HG02840 (cell line): Measurements from ENCODE around the gene OR5K2.

Source experiments
- ATAC-seq: cut with Tn5 transposase; IDR thresholded peaks from one replicate; pipeline ENCODE4 v1.9.1; 2021; ENCODE audit warnings: mild to moderate bottlenecking, moderate library complexity, moderate number of reproducible peaks; ENCODE audit not compliant: unreplicated experiment, low FRiP score

The OR5K2 gene

DNA sequence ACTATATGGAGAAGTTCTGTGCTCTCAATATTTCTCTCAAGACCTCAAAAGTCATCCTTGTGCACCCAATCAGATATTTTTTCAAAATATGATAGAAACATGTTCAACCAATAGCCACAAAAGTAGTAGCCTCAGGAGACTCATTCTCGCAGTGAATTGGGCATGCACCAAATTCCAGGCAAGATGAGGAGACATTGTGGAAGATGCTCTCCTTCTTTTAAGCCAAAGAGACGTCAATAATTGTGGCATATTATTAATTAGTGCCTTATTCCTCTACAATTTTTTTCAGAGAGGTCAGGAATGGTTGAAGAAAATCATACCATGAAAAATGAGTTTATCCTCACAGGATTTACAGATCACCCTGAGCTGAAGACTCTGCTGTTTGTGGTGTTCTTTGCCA is at the start of gene OR5K2:
Gene OR5K2, plus strand, starts transcription at position 301 of the 400 bp plus-strand sequence. Its CDS starts 0 bp downstream, at position 301.
- no peak for ATAC-seq

DNA sequence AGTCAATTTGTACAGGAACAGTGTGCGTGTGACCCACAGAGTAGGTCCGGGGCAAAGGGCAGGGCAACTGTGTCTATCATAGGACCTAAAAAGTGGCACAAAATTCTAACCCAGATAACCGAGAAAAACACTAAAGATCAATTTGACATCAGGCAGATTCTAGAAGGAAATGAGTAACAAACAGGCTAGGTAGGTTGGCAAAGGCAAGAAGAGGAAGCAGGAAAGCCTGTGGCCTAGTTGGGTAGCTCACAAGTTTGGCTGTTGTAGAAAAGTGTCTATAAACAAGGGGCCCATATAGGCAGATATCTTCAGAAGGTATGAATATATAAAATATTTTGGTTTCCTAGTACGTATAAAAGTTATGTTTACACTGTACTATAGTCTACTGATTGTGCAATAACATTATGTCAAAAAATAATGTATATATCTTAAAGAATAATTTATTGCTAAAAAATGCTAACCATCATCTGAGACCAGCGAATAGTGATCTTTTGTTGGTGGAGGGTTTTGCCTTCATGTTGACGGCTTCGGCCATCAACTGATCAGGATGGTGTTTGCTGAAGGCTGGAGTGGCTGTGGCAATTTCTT is 47.8 kb upstream of the OR5K2 start:
- no peak for ATAC-seq

DNA sequence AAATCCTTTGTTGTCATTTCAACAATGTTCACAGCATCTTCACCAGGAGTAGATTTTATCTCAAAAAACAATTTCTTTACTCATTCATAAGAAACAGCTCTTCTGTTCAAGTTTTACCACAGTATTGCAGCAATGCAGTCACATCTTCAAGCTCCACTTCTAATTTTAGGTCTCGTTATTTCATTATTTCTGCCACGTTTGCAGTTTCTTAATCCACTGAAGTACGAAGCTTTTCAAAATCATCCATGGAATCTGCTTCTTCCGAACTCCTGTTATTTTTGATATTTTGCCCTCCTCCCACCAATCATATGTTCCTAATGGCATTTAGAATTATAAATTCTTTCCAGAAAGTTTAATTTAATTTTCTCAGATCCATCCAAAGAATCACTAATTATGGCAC is 47.1 kb upstream of the OR5K2 start:
- ATAC-seq = no peak

DNA sequence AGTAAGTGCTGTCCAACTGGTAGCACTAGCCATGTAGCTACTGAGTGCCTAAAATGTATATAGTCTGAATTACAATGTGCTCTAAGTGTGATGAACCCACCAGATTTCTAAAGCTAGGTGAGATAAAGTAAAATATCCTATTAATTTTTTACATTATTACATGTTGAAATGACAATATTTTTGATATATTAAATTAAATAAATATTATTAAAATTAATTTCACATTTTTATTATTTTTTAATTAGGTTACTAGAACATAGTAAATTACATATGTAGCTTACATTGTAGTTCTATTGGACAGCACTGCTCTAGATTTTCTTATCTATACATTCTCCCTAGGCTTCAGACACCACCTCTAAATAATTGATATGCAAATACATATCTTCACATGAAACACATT is 43.7 kb upstream of the OR5K2 start:
- no peak for ATAC-seq

DNA sequence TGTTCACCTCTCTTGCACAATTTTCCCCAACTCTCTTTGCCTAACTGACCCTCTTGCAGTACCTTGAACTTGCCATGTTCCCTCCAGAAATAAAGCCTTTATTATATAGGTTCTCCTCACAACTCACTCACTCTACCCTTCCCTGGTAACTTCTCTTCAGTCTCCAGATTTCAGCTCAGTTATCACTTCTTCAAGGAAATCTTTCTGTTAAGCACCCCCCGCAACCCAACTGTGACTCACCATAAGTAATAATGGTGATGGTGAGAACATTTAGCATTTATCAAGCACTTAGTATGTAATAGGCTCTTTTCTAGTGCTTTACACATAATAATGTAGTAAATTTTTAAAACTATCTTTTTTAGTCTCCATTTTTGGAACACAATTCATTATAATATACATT is 42.6 kb upstream of the OR5K2 start:
- ATAC-seq = no peak

DNA sequence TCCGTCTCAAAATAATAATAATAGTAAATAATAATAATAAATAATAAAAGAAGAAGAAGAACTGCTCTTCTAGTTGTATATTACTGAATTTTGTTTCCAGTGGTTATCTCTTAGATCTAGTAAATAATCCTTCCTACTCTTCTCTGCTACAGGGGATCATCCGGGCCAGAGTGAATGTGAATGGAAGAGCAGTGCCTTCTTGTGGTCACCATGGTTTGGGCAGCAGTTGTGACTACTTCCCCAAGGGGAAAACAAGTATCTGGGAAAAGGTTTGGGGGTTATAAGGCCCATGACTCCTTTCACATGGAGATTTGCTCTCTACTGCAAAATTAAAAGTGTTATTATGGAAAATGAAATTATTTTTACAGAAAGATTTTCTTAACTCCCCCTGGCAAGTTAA is 39.9 kb upstream of the OR5K2 start:
- no peak for ATAC-seq

DNA sequence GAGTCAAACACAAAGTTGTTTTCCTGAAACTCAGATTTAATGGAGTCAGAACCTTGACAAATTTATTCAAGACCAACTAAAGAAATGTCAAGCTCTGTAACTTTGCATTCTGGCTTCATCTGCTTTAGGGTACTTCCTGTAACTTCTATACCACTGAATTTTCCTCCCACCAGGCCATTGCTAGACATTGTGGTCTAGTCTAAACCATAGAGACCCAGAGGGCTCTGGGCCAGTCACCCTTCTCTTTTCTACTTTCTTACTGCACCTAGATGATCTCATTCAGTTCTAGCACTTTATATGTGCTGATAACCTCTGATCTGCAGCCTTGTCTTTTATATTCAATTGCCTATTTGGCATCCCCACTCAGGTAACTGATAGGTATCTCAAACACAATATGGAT is 37.3 kb upstream of the OR5K2 start:
- no peak for ATAC-seq

DNA sequence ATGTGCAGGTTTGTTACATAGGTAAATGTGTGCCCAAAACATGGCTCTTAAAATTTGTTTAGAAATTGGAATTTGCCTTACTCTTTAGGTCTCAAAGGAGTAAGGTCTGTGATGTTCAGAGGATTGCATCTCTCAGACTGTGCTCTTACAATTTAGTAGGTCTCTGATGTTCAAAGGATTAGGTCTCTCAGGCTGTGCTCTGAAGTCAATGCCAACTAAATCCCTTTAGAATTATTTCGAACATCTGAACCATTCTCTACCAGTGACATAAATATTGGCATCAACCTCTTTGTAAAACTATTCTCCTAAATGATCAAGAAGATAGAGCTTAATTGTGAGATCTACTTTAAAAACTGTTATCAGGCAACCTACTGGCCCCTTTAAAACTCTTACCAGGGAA is 34.6 kb upstream of the OR5K2 start, which contains the start of gene OR5K1:
Gene OR5K1, plus strand, starts transcription at position 301 of the 400 bp plus-strand sequence. CDS start 6,376 bp downstream, outside the sequence.
- ATAC-seq = no peak

DNA sequence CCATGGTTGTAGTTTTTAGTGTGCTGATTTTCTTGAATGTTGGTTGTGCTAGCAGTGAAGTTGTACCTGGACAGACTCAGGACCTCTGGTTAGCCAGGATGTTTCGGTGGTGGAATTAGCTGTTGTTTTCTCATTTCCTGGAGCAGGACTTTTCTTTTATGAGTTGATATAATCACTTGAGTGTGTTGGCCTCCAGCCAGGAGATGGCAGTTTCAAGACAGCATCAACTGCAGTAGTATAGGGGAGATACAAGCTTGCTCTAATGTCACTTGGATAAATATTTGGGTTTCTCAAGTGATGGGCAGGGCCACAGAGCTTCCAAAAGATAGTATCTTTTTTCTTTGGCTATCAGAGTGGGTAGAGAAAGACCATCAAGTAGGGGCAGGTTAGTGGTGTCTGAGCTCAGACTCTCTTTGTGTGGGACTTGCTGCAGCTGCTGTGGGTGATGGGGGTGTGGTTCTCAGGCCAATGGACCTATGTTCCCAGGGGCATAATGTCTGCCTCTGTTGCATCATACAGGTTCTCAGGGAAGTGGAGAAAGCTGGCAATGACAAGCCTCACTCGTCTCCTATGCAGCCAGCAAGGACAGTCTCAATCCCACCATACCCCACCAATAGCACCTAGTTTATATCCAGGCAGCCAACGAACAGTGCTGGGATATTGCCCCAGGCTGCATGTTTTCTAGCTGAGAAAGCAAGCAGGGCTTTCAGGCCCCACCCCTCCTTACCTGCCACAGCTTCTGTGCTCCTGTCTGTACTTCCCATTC is 14.6 kb upstream of the OR5K2 start:
- no peak for ATAC-seq

DNA sequence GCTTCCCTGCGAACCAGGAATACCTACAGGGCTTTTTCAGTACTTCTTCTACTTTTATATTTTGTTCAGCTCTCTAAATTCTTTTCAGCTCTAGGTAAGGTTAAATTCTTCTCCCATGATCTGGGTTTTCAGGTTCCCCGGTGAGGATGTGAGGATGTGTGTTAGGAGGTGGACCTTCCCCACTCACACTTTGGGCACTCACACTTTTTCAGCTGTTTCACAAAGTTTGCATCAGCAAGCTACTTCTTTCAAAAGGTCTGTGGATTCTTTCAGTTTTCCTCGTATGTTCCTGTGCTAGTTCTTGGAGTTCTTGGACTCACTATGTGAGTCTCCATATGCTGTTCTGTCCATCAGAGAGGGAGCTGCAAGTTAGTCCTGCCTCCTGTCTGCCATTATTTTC is 13.9 kb upstream of the OR5K2 start:
- no peak for ATAC-seq

DNA sequence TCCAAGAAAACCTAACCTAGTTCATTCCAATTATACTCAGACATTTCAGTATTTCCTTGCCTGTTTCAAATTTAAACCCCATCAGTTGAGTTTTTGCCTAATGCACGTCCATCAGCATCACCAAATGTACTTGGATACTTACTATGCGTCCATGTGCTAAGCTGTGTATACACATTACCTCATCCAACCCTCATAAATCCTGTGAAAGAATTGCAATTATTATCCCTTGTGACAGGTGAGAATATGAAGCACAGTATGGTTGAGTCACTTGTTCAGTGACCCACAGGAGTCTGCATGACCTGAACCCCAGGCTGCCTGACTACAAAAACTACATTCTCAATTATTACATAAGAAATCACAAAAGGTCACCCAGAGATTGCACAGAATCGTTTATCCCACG is 2.5 kb downstream of the OR5K2 start:
- ATAC-seq = no peak

DNA sequence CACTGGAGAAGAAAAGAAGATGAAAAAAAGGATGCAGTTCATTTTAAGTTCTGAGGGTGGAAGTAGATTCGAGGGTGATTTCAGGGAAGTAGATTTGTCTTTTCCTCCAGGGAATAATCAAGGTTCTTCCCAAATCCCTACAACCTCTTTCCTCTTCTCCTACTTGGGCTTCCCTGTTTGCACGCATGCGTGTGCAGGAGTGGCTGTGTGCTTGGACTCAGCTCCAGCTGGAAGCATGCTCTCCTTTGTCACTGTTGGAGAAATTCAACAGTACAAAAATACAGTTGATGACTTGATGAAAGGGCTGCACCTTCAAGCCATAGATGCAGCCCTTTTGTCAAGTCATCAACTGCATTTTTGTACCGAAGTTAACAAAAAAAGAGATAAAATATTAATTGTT is 3.8 kb downstream of the OR5K2 start:
- no peak for ATAC-seq

DNA sequence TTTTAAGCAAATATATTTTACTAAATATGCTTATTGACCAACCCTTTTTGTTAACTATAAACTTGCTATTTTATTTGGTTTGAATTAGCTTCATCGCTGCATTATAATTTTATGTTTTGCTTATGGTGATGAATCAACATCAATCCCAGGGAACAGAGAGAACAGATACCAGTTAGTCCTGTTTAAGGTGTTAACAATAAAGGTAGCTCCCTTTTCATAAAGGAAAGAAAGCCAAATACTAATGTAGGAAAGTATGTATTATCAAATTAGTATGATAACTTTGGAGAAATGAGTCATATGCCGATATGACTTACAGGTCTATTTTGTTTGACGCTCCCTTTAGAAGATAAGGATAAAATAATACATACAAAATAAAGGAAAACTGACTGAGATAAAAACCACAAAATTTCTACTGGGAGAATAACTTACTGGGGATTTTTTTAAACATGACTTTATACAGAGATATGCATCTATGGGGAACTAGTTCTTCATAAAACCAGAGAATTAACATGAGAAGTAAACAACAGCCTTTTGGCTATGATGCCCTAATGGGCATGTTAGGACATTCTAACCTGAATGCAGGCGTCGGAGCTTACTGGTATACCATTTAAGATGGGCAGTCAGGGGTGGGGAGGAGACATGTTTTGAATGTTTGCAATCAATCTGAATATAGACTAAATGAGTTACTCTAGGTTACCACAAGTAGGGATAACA is 4.5 kb downstream of the OR5K2 start:
- ATAC-seq = no peak

DNA sequence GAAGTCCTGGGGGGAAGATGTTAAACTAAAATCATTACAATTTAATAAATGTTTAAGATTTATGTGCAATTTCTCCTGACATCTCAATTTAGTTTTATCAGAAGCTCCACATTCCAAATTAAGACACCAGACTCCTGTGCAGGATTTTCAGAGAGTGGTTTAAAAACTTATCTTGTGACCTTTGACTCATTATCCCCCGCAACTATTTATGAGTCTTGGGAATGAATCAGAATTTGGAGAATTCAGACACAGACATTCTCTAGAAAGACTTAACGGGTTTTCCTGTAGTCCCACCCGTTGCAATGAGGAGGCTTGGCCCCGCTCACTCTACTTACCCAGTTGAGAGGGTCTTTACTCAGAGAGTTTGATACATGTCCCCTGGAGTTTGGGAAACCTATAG is 7.1 kb downstream of the OR5K2 start:
- no peak for ATAC-seq

DNA sequence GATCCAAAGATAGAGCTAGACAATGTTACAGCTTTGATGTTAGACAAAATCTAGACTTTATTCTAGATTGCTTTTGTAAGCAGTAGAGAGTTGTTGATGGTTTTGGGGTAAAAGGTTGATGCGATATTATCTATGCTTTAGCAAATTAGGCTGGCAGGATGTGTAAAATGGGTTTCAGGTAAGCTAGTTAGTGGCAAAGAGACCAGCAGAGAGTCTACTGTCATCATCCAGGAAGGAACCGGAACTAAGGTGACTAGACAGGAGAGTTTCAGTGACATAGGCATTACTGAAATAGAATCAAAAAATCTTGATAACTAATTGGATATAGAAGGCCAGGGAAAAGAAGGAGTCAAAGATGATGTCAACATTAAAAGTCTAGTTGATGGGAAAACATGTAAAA is 11.1 kb downstream of the OR5K2 start:
- no peak for ATAC-seq

DNA sequence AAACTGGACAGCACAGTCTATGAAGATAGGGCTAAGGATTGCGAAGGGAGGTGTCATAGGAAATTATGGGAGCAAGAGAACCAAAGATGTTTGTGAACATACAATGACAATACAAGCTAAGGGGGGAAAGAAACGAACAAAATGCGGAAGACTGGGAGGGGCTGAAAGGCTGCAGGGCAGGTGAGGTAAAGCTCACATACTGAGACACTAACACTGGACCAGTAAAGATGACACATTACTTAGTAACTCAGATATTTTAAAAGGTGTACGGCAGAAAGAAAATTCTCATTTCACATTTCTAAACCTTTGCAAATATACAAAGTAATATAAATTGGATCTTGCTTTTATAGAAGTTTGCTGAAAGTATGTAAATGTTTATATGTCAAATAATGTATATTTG is 15.1 kb downstream of the OR5K2 start:
- no peak for ATAC-seq

DNA sequence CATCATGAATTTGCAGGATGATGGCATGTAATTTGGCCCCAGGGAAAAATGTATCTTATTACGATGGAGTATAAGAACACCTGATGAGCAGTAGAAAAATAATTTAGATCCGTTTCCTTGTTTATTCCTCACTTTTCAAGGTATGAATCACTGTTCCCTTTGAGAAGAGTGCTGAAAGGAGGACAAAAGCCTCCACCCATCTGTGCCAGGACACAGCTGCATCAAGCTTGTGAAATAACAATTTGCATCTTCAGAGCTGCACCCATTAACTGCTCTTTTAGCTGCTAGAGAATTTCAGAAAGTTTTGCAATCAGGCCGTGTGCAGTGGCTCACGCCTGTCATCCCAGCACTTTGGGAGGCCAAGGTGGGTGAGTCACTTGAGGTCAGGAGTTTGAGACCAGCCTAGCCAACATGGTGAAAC is 15.6 kb downstream of the OR5K2 start:
- ATAC-seq = no peak

DNA sequence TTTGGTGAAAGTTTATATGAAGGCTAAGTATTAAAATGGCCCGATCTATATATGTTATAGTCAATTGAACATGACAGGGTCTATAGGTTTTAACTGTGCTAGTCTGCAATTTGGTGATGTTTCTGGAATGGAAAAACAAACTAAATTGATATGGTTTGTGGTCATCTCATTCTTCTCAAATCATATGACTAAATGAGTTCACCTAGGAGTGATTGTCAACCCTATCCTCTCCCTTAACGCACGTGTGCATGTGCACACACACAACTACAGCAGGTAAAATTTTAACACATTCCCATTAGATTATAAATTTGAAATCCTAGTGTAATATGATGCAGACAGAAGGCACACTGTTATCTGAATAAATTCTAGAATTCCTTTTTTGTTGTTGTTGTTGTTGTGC is 16.3 kb downstream of the OR5K2 start:
- no peak for ATAC-seq

DNA sequence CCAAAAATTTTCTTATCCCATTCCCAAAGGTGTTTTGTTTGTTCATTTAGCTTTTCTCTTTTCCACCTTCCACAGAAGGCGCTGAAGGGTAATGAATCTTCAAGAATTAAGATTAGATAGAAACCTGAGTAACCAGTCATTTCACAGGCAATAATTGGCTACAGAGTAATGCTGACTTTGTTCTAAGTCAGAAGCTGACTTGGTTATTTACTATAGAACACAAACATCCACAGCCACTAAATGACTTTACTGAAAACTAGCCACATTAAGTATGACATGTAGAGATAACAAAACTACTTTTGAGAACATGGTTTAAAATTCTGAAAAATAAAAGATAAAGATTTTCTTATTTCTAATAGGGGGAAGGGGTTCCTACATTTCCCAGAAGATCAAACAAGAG is 17.5 kb downstream of the OR5K2 start:
- no peak for ATAC-seq

DNA sequence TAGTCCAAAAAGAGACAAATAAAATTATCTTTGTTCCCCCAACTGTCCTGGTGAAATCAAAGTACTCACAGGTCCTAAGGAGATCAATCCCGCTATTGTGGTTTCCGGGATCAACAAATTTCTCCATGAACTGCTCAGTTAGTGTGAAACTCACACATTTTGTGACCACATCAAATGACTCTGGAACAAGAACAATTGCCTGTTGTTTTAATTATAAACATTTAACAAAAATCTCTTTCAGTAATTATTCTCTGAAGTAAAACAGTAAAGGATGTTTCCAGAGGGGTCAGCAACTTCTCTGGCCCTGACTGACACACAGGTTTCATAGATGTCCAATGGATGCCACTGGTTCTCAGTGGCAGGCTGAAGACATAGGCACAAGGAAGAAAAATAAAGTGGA is 21.3 kb downstream of the OR5K2 start:
- ATAC-seq = no peak

DNA sequence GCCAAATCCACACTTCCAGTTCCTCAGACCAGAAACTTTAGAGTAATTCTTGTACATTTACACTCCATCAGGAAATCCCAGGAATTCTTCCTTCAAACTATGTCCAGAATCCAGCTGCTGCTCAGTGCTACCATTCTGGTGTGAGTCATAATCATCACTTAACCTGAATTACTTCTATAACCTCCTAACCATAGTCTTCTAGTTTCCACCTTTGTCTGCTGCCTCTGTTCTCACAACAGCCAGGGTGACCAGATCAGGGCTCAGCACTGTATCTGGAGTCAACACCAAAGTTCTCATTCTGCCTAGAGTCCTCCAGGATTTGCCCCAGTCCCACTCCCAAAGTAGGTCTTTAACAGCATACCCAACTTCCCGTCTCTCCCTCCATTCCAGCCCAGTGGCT is 21.9 kb downstream of the OR5K2 start:
- ATAC-seq = no peak
